K562 (cell line): ENCODE data around the gene KAT7. TPM values are rescaled to one million over a fixed set of nuclear protein-coding genes. Genes with fewer than 3 reads are reported as not detected.

Source experiments
- ATAC-seq: fragments of 200-7000 bp; cut with Tn5 transposase; 3 replicates; pipeline ENCODE4 v1.9.1; 2020; ENCODE audit warnings: moderate library complexity
- BruUV-seq: library from RNA; stranded (reverse); fragments of 400-500 nt; replicated peaks from 2 replicates; lab custom pipeline; 2021; lab: Mats Ljungman, UMichigan
- CTCF ChIA-PET: fragments of 300-600 bp; formaldehyde crosslinking; extraction: SDS; loops from one replicate; lab custom pipeline; 2021; ENCODE audit warnings: low intra/inter-chr PET ratio; lab: Yijun Ruan, JAX
- POLR2A ChIA-PET: fragments of 300-600, 350-650 bp; sonication (Branson Sonifier 250); formaldehyde crosslinking; extraction: SDS; loops from one replicate; lab custom pipeline; 2021; ENCODE audit warnings: antibody characterized with exemption, inconsistent platforms; lab: Yijun Ruan, JAX
- DNase-seq, 4 experiments: peaks; one replicate each; pipeline versions ENCODE4 v3.0.0 to v3.0.0-alpha.2; 2011 to 2018; ENCODE audit warnings: low spot score in 3 of 4, mixed read lengths in 3 of 4; ENCODE audit errors: extremely low read depth in 1 of 4
- FAIRE-seq: peaks from 2 replicates; lab custom pipeline; 2011; peaks lifted over from hg19 to GRCh38; lab: Jason Lieb, UNC
- H2AFZ ChIP-seq: 2 replicates; pipeline ENCODE4 v1.6.0; 2011; ENCODE audit warnings: low read depth, low read length, control low read depth, inconsistent platforms
- H3K27ac ChIP-seq: fragments of 200-600 bp; 3 replicates; pipeline ENCODE4 v1.8.0; 2011; ENCODE audit warnings: low read depth, mild to moderate bottlenecking, control low read depth, inconsistent platforms, low read length, moderate library complexity, mixed read lengths; ENCODE audit errors: extremely low read depth
- H3K27me3 ChIP-seq, 2 experiments: fragments of 300-600 bp in 1 of 2; 2 replicates in 1 of 2; 3 replicates in 1 of 2; pipeline versions ENCODE4 v1.6.0 to v1.8.0; 2011; ENCODE audit warnings: inconsistent platforms in 2 of 2, low read length in 2 of 2, mild to moderate bottlenecking in 1 of 2, mixed read lengths in 1 of 2, moderate library complexity in 1 of 2; ENCODE audit not compliant: control insufficient read depth in 2 of 2, insufficient read depth in 2 of 2
- H3K36me3 ChIP-seq: fragments of 300-600 bp; 3 replicates; pipeline ENCODE4 v1.8.0; 2011; ENCODE audit warnings: mild to moderate bottlenecking, low read length, inconsistent platforms; ENCODE audit not compliant: control insufficient read depth, insufficient read depth
- H3K4me1 ChIP-seq, 2 experiments: fragments of 200-600 bp in 1 of 2; replicated peaks in 1 of 2; 2 replicates in 1 of 2; 3 replicates in 1 of 2; pipeline versions ENCODE4 v1.5.1 to v1.8.0; 2011; ENCODE audit warnings: inconsistent platforms in 2 of 2, low read length in 2 of 2, mild to moderate bottlenecking in 1 of 2, mixed read lengths in 1 of 2, moderate library complexity in 1 of 2; ENCODE audit not compliant: control insufficient read depth in 2 of 2, insufficient read depth in 2 of 2
- H3K4me2 ChIP-seq: 2 replicates; pipeline ENCODE4 v1.6.1; 2011; ENCODE audit warnings: low read length, control low read depth, inconsistent platforms, mixed read lengths; ENCODE audit not compliant: insufficient read depth
- H3K4me3 ChIP-seq: fragments of 200-600 bp; sonication (generic), shearing (Covaris generic); 2 replicates; pipeline ENCODE4 v1.5.1; 2016; ENCODE audit warnings: control low read depth, inconsistent platforms
- H3K79me2 ChIP-seq: fragments of 200-600 bp; 3 replicates; pipeline ENCODE4 v1.8.0; 2011; ENCODE audit warnings: low read length, inconsistent platforms; ENCODE audit not compliant: control insufficient read depth, insufficient read depth
- H3K9ac ChIP-seq, 2 experiments: 2 replicates each; pipeline versions ENCODE4 v1.6.0 to v1.6.1; 2011; ENCODE audit warnings: low read depth in 2 of 2, low read length in 2 of 2, control low read depth in 1 of 2, inconsistent platforms in 1 of 2, mild to moderate bottlenecking in 1 of 2, mixed read lengths in 1 of 2; ENCODE audit not compliant: insufficient read depth in 1 of 2
- H3K9me1 ChIP-seq: one replicate; pipeline ENCODE4 v1.6.0; 2011; ENCODE audit warnings: inconsistent platforms, mild to moderate bottlenecking, low read length, moderate library complexity; ENCODE audit not compliant: control insufficient read depth, insufficient read depth
- H3K9me3 ChIP-seq: replicated peaks from 2 replicates; pipeline ENCODE4 v1.5.1; 2011; ENCODE audit warnings: low read depth, low read length, inconsistent platforms; ENCODE audit not compliant: control insufficient read depth, insufficient read depth
- H4K20me1 ChIP-seq: replicated peaks from 2 replicates; pipeline ENCODE4 v1.6.1; 2011; ENCODE audit warnings: low read length, inconsistent platforms, mixed read lengths; ENCODE audit not compliant: control insufficient read depth, insufficient read depth
- HMGN3 ChIP-seq: IDR thresholded peaks from 2 replicates; pipeline ENCODE4 v1.6.1; 2011; ENCODE audit warnings: borderline replicate concordance, low read depth, mild to moderate bottlenecking, mixed read lengths, low read length; ENCODE audit not compliant: insufficient read length; ENCODE audit errors: extremely low read depth
- MAFF ChIP-seq: IDR thresholded peaks from 2 replicates; pipeline ENCODE4 v1.6.1; 2012; ENCODE audit warnings: low read length, improper control_type of control experiment
- MECOM ChIP-seq: fragments of 250-450 bp; sonication (Bioruptor Pico); IDR thresholded peaks from 2 replicates; pipeline ENCODE4 v1.8.0; 2022; ENCODE audit warnings: inconsistent platforms
- MTF1 ChIP-seq: fragments of 250-450 bp; sonication (Bioruptor Pico); IDR thresholded peaks from 2 replicates; pipeline ENCODE4 v1.9.0; 2021; ENCODE audit warnings: moderate library complexity, mild to moderate bottlenecking, inconsistent platforms, borderline replicate concordance
- POLR2A ChIP-seq: fragments of 450-650 bp; conservative IDR thresholded peaks from 2 replicates; pipeline ENCODE4 v1.6.1; 2016
- RBBP5 ChIP-seq: fragments of 200-600 bp; sonication (generic); IDR thresholded peaks from 2 replicates; pipeline ENCODE4 v1.6.1; 2012; ENCODE audit warnings: borderline replicate concordance, mild to moderate bottlenecking, low read length, control low read depth, inconsistent platforms; ENCODE audit not compliant: insufficient read depth, poor library complexity, severe bottlenecking
- RREB1 ChIP-seq: fragments of 250-450 bp; sonication (Bioruptor Pico); IDR thresholded peaks from 2 replicates; pipeline ENCODE4 v1.4.0; 2020
- TGIF2 ChIP-seq: sonication (generic); formaldehyde crosslinking; IDR thresholded peaks from 2 replicates; pipeline ENCODE4 v1.8.1; 2022; ENCODE audit warnings: mild to moderate bottlenecking, missing genetic modification reagents, moderate library complexity
- ZNF518B ChIP-seq: fragments of 250-450 bp; sonication (Bioruptor Pico); IDR thresholded peaks from 2 replicates; pipeline ENCODE4 v1.5.0; 2021; ENCODE audit warnings: mild to moderate bottlenecking, moderate library complexity
- ZNF589 ChIP-seq: fragments of 200-800 bp; sonication (Bioruptor generic); IDR thresholded peaks from 2 replicates; pipeline ENCODE4 v1.6.1; 2016; ENCODE audit warnings: low read depth, missing genetic modification characterization, missing compliant biosample characterization
- WGBS: fragments of 100-300 bp; shearing (Covaris generic); methylation state at CpG from one replicate; pipeline ENCODE4 v1.1.6; 2016; ENCODE audit warnings: low coverage, mixed read lengths; ENCODE audit not compliant: insufficient coverage; ENCODE audit errors: missing lambda C conversion rate; 5-methylcytosine and 5-hydroxymethylcytosine counted together
- in situ Hi-C: fragments of 300-500 bp; cut with MboI; formaldehyde crosslinking; loops from 4 replicates; pipeline ENCODE4 v1.15.0; 2018; ENCODE audit warnings: inconsistent platforms, mixed read lengths
- intact Hi-C: fragments of 100-400 bp; cut with micrococcal nuclease; formaldehyde crosslinking; loops from 2 replicates; pipeline ENCODE4 v1.14.2; 2022
- polyA plus RNA-seq, 8 experiments: library from polyadenylated mRNA; depleted of rRNA in 4 of 8; stranded (reverse) in 5 of 8; unstranded in 3 of 8; fragments of >200 nt; fragmentation: Nextera tagmentation in 2 of 8; fragmentation: Illumina TruSeq in 1 of 8; extraction: Ambion mirVana in 2 of 8; extraction: Trizol in 1 of 8; gene quantifications; 2 replicates each; pipeline versions ENCODE4 v1.2.1 to v1.2.3, GENCODE V29; 2011 to 2014; ENCODE audit warnings: inconsistent platforms in 1 of 8, missing spikeins in 1 of 8
- total RNA-seq, 7 experiments: library from RNA; depleted of rRNA in 6 of 7; stranded (reverse); fragments of >200 nt in 6 of 7; fragmentation: Illumina TruSeq in 2 of 7; extraction: Trizol in 2 of 7; gene quantifications; 2 replicates each; pipeline versions ENCODE4 v1.2.1 to v1.2.3, GENCODE V29; 2011 to 2021; ENCODE audit warnings: low replicate concordance in 1 of 7
- TF ChIP-seq, protein P1 (sequence below): sonication (generic); IDR thresholded peaks from 2 replicates; pipeline ENCODE4 v1.6.1; 2016

KAT7 gene
- total and polyA plus RNA-seq, 9 of the 15 experiments (the other 6 are each of a cell fraction or from before 2014, with no cell fraction given) = 10.8 to 57.3 (median 34.8) TPM

DNA sequence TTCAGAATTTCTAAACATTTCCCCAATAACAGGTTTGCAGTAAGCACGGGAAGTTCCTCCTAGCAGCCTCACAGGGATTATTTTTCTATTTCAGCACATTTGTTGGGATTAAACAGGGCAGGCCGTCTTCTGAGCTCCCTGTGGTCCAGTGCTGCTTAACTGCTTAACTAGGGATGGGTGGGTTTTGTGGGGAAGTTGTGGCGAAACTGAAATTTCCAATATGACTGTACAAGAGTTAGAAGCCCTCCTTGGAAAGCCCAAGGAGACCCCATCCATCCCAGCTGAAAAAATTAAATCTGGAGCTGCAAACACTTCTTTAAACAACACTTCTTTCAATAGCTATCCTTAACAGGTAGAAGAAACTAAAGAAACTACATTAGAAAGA, 46.8 kb upstream of the KAT7 start:
- DNase-seq (no peak), FAIRE-seq (no peak), ATAC-seq (no peak)
- Histone ChIP-seq H2AFZ (no peak overlapping the region), H3K4me3 (no peak overlapping the region), H3K9me1 (no peaks in the 10 kb centered on the region), H3K79me2 (peaks cover 87% of the 10 kb centered on the region), H3K9ac (peak overlapping the region in 1 of 2 experiments; percentile 21; a peak in 1 of 4 replicates), H3K4me2 (peak overlapping the region; percentile 84; the same call in 1 of the 2 replicates), H3K4me1 (peaks cover 28 to 72% of the 10 kb centered on the region in 2 experiments), H3K36me3 (peaks cover 75% of the 10 kb centered on the region), H3K27me3 (no peaks in the 10 kb centered on the region), H3K27ac (peak overlapping the region; percentile 92), H4K20me1 (peaks cover 9% of the 10 kb centered on the region), H3K9me3 (no peaks in the 10 kb centered on the region; the same call in 1 of the 2 replicates)
- POLR2A ChIA-PET = interaction anchor here (0.6 to 4.1 kb wide), 7 partner anchors 14 to 91 kb away, joined by 3 to 21 read pairs (median 5); partner anchors contain the start of genes FAM117A, KAT7 and SLC35B1
- BruUV-seq = no TSS peak
- 16% methylated on average over 3 of the region's 3 CpGs for WGBS
- CTCF ChIA-PET = no interaction called here
- intact Hi-C loops = no loop called here
- in situ Hi-C loops = no loop called here
- TF ChIP-seq HMGN3 (no peak), MECOM (CRISPR knock-in tag) (no peak), RBBP5 (peak; percentile 29), RREB1 (no peak), ZNF518B (no peak), MTF1 (CRISPR knock-in tag) (no peak), ZNF589 (CRISPR knock-in tag) (no peak), POLR2A (no peak), MAFF (0 out of 2 replicates have a peak, but pooled peaks have one; percentile 1), TGIF2 (CRISPR knock-in tag) (no peak)
- TF ChIP-seq, protein P1, sequence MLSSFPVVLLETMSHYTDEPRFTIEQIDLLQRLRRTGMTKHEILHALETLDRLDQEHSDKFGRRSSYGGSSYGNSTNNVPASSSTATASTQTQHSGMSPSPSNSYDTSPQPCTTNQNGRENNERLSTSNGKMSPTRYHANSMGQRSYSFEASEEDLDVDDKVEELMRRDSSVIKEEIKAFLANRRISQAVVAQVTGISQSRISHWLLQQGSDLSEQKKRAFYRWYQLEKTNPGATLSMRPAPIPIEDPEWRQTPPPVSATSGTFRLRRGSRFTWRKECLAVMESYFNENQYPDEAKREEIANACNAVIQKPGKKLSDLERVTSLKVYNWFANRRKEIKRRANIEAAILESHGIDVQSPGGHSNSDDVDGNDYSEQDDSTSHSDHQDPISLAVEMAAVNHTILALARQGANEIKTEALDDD = 0 out of 2 replicates have a peak, but pooled peaks have one; percentile 1
